OCI-LY7 (cell line): ENCODE measurements around the gene EVA1C. TPM values are rescaled to one million over a fixed set of nuclear protein-coding genes. Genes with fewer than 3 reads are reported as not detected.

Experiments
- BruUV-seq: library from RNA; stranded (reverse); fragments of 400-500 nt; replicated peaks from 2 replicates; lab custom pipeline; 2021; lab: Mats Ljungman, UMichigan
- CTCF ChIA-PET: fragments of 300-600 bp; sonication (Branson Sonifier 250); formaldehyde crosslinking; loops from one replicate; lab custom pipeline; 2022; ENCODE audit warnings: antibody characterized with exemption; ENCODE audit not compliant: unreplicated experiment; lab: Charles Lee
- POLR2A ChIA-PET: fragments of 300-600 bp; sonication (Branson Sonifier 250); formaldehyde crosslinking; loops from one replicate; lab custom pipeline; 2022; ENCODE audit warnings: antibody characterized with exemption; lab: Charles Lee
- DNase-seq: peaks from one replicate; pipeline ENCODE4 v3.0.0-alpha.2; 2015; ENCODE audit warnings: low spot score
- H2AFZ ChIP-seq: fragments of 200-600 bp; sonication (generic), shearing (Covaris generic); 2 replicates; pipeline ENCODE4 v1.6.1; 2014; ENCODE audit warnings: mild to moderate bottlenecking, antibody characterized with exemption, low read length, moderate library complexity
- H3K27ac ChIP-seq: fragments of 200-600 bp; sonication (generic); 2 replicates; pipeline ENCODE4 v1.5.1; 2014; ENCODE audit warnings: mixed run types, low read depth, mild to moderate bottlenecking, moderate library complexity, low read length, inconsistent platforms; ENCODE audit not compliant: poor library complexity, severe bottlenecking
- H3K36me3 ChIP-seq: fragments of 200-600 bp; sonication (generic); 2 replicates; pipeline ENCODE4 v1.6.1; 2014; ENCODE audit warnings: mild to moderate bottlenecking, antibody characterized with exemption, low read length, moderate library complexity, mixed read lengths; ENCODE audit not compliant: insufficient read depth
- H3K4me1 ChIP-seq: fragments of 200-600 bp; sonication (generic); 2 replicates; pipeline ENCODE4 v1.5.1; 2014; ENCODE audit warnings: mild to moderate bottlenecking, low read length; ENCODE audit not compliant: insufficient read depth, poor library complexity, severe bottlenecking
- H3K4me2 ChIP-seq: fragments of 200-600 bp; sonication (generic); 2 replicates; pipeline ENCODE4 v1.6.1; 2014; ENCODE audit warnings: mild to moderate bottlenecking, low read length
- H3K4me3 ChIP-seq: fragments of 200-600 bp; sonication (generic); 2 replicates; pipeline ENCODE4 v1.5.1; 2014; ENCODE audit warnings: mild to moderate bottlenecking, low read depth, low read length; ENCODE audit not compliant: poor library complexity, severe bottlenecking
- H3K79me2 ChIP-seq: fragments of 200-600 bp; sonication (generic); 2 replicates; pipeline ENCODE4 v1.6.1; 2016; ENCODE audit warnings: low read depth, mild to moderate bottlenecking, low read length, moderate library complexity, mixed read lengths; ENCODE audit not compliant: insufficient read depth
- H3K9me2 ChIP-seq: fragments of 200-600 bp; sonication (generic); 2 replicates; pipeline ENCODE4 v1.6.1; 2016; ENCODE audit warnings: mild to moderate bottlenecking, low read length, mixed read lengths; ENCODE audit not compliant: insufficient read depth
- H3K9me3 ChIP-seq: fragments of 200-600 bp; sonication (generic); 2 replicates; pipeline ENCODE4 v1.6.1; 2014; ENCODE audit warnings: mild to moderate bottlenecking, mixed run types, low read length, mixed read lengths
- H4K20me1 ChIP-seq: fragments of 200-600 bp; sonication (generic); 2 replicates; pipeline ENCODE4 v1.6.1; 2014; ENCODE audit warnings: mild to moderate bottlenecking, antibody characterized with exemption, low read length, moderate library complexity, mixed read lengths; ENCODE audit not compliant: insufficient read depth
- EZH2phosphoT487 ChIP-seq: fragments of 200-600 bp; sonication (generic); IDR thresholded peaks from 2 replicates; pipeline ENCODE4 v1.6.1; 2018; ENCODE audit warnings: low read depth, borderline replicate concordance, mild to moderate bottlenecking, mixed run types, antibody characterized with exemption, low read length, moderate library complexity, mixed read lengths
- intact Hi-C: fragments of 100-400 bp; cut with micrococcal nuclease; formaldehyde crosslinking; loops from one replicate; pipeline ENCODE4 v1.10.0; 2022; ENCODE audit not compliant: unreplicated experiment
- total RNA-seq, 2 experiments: library from RNA; depleted of rRNA in 1 of 2; stranded (reverse); fragments of >200 nt in 1 of 2; shearing (Covaris generic) in 1 of 2; gene quantifications; 2 replicates each; pipeline ENCODE4 v1.2.3, GENCODE V29; 2014 to 2022
- TF ChIP-seq, protein P1 (sequence below): fragments of 200-600 bp; sonication (generic); conservative IDR thresholded peaks from 2 replicates; pipeline ENCODE4 v1.5.1; 2014; ENCODE audit warnings: mild to moderate bottlenecking, antibody characterized with exemption, low read length, moderate library complexity, mixed read lengths

The EVA1C gene
- total RNA-seq, 2 experiments from 2014 or later, result not detected

DNA sequence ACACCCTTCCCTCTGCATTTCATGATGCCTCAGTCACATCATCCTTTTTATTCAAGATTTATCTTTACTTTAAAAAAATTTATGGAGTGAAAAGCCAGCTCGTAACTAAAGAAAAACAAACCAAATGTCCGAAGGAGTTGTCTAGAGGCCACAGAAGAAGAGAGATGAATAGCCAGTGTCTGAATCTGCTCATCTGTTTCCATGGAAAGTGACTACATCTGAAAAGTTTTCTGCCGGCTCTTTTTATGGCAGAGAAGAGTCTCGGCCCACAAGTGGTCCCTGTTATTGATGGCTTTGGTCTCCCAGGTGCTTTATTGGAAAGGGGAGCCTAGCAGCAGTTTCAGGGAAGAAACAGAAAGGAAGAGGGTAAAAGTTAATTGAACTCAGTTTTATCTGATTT, 5.6 kb downstream of the EVA1C start:
- no peak for TF ChIP-seq EZH2phosphoT487
- TF ChIP-seq, protein P1, sequence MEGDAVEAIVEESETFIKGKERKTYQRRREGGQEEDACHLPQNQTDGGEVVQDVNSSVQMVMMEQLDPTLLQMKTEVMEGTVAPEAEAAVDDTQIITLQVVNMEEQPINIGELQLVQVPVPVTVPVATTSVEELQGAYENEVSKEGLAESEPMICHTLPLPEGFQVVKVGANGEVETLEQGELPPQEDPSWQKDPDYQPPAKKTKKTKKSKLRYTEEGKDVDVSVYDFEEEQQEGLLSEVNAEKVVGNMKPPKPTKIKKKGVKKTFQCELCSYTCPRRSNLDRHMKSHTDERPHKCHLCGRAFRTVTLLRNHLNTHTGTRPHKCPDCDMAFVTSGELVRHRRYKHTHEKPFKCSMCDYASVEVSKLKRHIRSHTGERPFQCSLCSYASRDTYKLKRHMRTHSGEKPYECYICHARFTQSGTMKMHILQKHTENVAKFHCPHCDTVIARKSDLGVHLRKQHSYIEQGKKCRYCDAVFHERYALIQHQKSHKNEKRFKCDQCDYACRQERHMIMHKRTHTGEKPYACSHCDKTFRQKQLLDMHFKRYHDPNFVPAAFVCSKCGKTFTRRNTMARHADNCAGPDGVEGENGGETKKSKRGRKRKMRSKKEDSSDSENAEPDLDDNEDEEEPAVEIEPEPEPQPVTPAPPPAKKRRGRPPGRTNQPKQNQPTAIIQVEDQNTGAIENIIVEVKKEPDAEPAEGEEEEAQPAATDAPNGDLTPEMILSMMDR, result no peak
- no peak overlapping the region for H3K4me2 ChIP-seq

DNA sequence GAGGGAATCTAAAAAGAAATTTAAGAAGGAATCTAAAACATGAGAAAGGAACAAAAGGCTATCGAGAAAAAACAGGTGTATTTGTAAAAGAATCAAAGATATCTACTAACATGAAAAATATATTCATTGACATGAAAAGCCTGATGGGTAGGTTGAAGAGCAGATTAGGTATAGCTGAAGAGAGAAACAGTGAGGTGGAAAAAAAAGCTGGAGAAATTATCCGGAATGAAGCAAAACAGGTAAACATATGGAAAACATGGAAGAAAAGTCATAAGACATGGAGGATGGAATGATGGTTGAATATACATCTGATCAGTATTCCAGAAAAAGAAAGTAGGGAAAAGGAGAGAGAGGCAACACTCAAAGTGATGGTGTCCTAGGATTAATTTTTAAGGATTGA, 9.6 kb downstream of the EVA1C start:
- no peaks in the 10 kb centered on the region for H3K9me2 ChIP-seq
- no TSS peak for BruUV-seq
- intact Hi-C loops, result no loop called here
- no peaks in the 10 kb centered on the region for H3K79me2 ChIP-seq
- no peaks in the 10 kb centered on the region for H3K36me3 ChIP-seq
- no peak overlapping the region for H3K27ac ChIP-seq
- H3K9me3 ChIP-seq, result no peaks in the 10 kb centered on the region
- H4K20me1 ChIP-seq, result no peaks in the 10 kb centered on the region
- no peak overlapping the region for H3K4me3 ChIP-seq
- TF ChIP-seq, protein P1, result no peak
- TF ChIP-seq EZH2phosphoT487, result no peak
- POLR2A ChIA-PET, result interaction anchor here (0.5 kb wide), 1 partner anchor 634 kb away, joined by 3 read pairs; no protein-coding TSS in a partner anchor
- DNase-seq, result no peak
- no peak overlapping the region for H3K4me2 ChIP-seq
- H2AFZ ChIP-seq, result no peak overlapping the region
- CTCF ChIA-PET, result no interaction called here
- no peaks in the 10 kb centered on the region for H3K4me1 ChIP-seq

More for the DNA sequence above, 5.6 kb downstream of the EVA1C start:
- H2AFZ ChIP-seq, result no peak overlapping the region
- DNase-seq, result no peak
- H3K9me2 ChIP-seq, result no peaks in the 10 kb centered on the region
- ChIA-PET POLR2A (no interaction called here), CTCF (no interaction called here)
- no peaks in the 10 kb centered on the region for H3K79me2 ChIP-seq
- no peaks in the 10 kb centered on the region for H3K36me3 ChIP-seq
- no peaks in the 10 kb centered on the region for H3K9me3 ChIP-seq
- no peaks in the 10 kb centered on the region for H3K4me1 ChIP-seq
- no peak overlapping the region for H3K4me3 ChIP-seq
- no peaks in the 10 kb centered on the region for H4K20me1 ChIP-seq
- BruUV-seq, result no TSS peak
- intact Hi-C loops, result no loop called here
- H3K27ac ChIP-seq, result no peak overlapping the region

DNA sequence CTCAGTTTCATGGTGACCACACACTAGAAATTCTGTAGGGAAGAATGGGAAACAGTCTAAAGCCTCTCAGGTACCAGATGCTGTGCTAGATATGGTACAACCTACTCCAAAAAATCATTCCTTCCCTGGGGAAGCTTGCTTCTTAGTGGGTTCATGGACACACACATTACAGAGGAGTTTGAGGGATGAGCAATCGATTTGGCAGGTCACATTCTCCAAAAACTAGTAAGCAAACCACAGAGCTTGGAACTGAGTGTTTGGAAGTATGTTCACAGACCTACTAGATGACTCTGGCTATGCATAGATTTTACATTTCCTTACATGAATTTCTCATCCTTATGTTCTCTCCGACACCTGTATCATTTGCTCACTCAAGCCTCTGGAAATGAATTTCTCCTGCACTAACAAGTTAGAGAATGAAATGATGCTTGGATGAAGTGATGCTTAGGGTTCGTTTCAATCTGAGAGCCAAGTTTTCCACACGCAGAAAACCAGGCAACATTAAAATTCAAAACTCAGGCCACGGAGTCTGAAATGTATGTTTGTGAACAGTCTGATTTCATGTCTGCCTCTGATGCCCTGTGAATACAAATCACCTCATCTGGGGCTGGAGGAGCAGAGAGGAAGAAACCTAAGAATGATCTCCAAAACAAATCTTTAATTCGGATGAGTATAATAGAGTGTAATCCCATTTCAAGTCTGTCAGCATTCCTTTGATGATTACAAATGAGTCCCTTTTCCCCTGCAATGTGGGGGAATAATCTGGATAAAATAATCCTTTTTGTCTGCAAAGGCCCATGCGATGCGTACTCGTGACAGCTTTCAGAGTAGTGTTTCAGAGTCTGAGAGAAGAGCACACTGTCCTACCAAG, 11.0 kb downstream of the EVA1C start:
- intact Hi-C loops, result no loop called here
- CTCF ChIA-PET, result no interaction called here
- Histone ChIP-seq H3K27ac (no peak overlapping the region), H2AFZ (no peak overlapping the region), H3K36me3 (no peaks in the 10 kb centered on the region), H3K9me3 (no peaks in the 10 kb centered on the region), H3K9me2 (no peaks in the 10 kb centered on the region), H3K4me3 (no peak overlapping the region), H3K79me2 (no peaks in the 10 kb centered on the region), H4K20me1 (no peaks in the 10 kb centered on the region), H3K4me1 (no peaks in the 10 kb centered on the region), H3K4me2 (no peak overlapping the region)
- no TSS peak for BruUV-seq
- POLR2A ChIA-PET, result interaction anchor here (0.6 to 0.7 kb wide), 3 partner anchors 195 to 615 kb away, joined by 3 to 4 read pairs (median 4); no protein-coding TSS in a partner anchor
- no peak for DNase-seq
- no peak for TF ChIP-seq EZH2phosphoT487
- TF ChIP-seq, protein P1, result no peak
